HepG2 (cell line): ENCODE data around the gene GLIS2. TPM values are rescaled to one million over a fixed set of nuclear protein-coding genes. Genes with fewer than 3 reads are reported as not detected.
A peak's percentile ranks its signal among the peaks of the same experiment; 100 is the strongest.

Experiments used
- BCL6 ChIP-seq: IDR thresholded peaks from 2 replicates; pipeline ENCODE4 v1.6.1; 2016; ENCODE audit warnings: missing genetic modification reagents, missing compliant biosample characterization
- HOXA9 ChIP-seq: sonication (generic); formaldehyde crosslinking; IDR thresholded peaks from 2 replicates; pipeline ENCODE4 v1.8.1; 2022; ENCODE audit warnings: missing genetic modification reagents, mild to moderate bottlenecking, moderate library complexity, borderline replicate concordance
- KLF12 ChIP-seq: sonication (generic); formaldehyde crosslinking; IDR thresholded peaks from 2 replicates; pipeline ENCODE4 v1.4.0; 2020; ENCODE audit warnings: missing genetic modification reagents, borderline replicate concordance
- NFIB ChIP-seq: sonication (generic); formaldehyde crosslinking; IDR thresholded peaks from 2 replicates; pipeline ENCODE4 v1.9.0; 2021; ENCODE audit warnings: missing genetic modification reagents, mild to moderate bottlenecking, borderline replicate concordance
- NR2C2 ChIP-seq: sonication (generic); formaldehyde crosslinking; IDR thresholded peaks from 2 replicates; pipeline ENCODE4 v1.4.0; 2020; ENCODE audit warnings: missing genetic modification reagents, mild to moderate bottlenecking, moderate library complexity, borderline replicate concordance
- RCOR2 ChIP-seq: IDR thresholded peaks from 2 replicates; pipeline ENCODE4 v1.6.1; 2016; ENCODE audit warnings: missing biosample characterization, missing genetic modification reagents
- SKI ChIP-seq: fragments of 450-650 bp; IDR thresholded peaks from one replicate; pipeline ENCODE4 v1.6.1; 2018; ENCODE audit warnings: mild to moderate bottlenecking; ENCODE audit not compliant: partially characterized antibody
- SSRP1 ChIP-seq: IDR thresholded peaks from 2 replicates; pipeline ENCODE4 v1.6.1; 2016; ENCODE audit warnings: control low read depth
- TSC22D2 ChIP-seq: sonication (generic); formaldehyde crosslinking; IDR thresholded peaks from 2 replicates; pipeline ENCODE4 v1.5.1; 2020; ENCODE audit warnings: missing genetic modification reagents, mild to moderate bottlenecking, borderline replicate concordance
- ZFP36L1 ChIP-seq: sonication (generic); formaldehyde crosslinking; IDR thresholded peaks from 2 replicates; pipeline ENCODE4 v1.8.0; 2022; ENCODE audit warnings: mild to moderate bottlenecking, missing genetic modification reagents, moderate library complexity
- ZNF160 ChIP-seq: sonication (generic); formaldehyde crosslinking; IDR thresholded peaks from 2 replicates; pipeline ENCODE4 v1.8.0; 2022; ENCODE audit warnings: mild to moderate bottlenecking, inconsistent platforms, missing genetic modification reagents
- ZNF207 ChIP-seq: fragments of 450-650 bp; IDR thresholded peaks from 2 replicates; pipeline ENCODE4 v1.6.1; 2016; ENCODE audit warnings: antibody characterized with exemption, borderline replicate concordance
- ZNF235 ChIP-seq: sonication (generic); formaldehyde crosslinking; IDR thresholded peaks from 2 replicates; pipeline ENCODE4 v1.8.1; 2023; ENCODE audit warnings: mild to moderate bottlenecking, missing genetic modification reagents, borderline replicate concordance
- ZNF24 ChIP-seq: fragments of 450-650 bp; IDR thresholded peaks from 2 replicates; pipeline ENCODE4 v1.6.1; 2017; ENCODE audit warnings: antibody characterized with exemption, mild to moderate bottlenecking
- ZNF367 ChIP-seq: sonication (generic); formaldehyde crosslinking; IDR thresholded peaks from 2 replicates; pipeline ENCODE4 v1.4.0; 2020; ENCODE audit warnings: missing genetic modification reagents, borderline replicate concordance
- ZNF510 ChIP-seq: sonication (generic); formaldehyde crosslinking; IDR thresholded peaks from 2 replicates; pipeline ENCODE4 v1.4.0; 2020; ENCODE audit warnings: low read depth, mild to moderate bottlenecking, missing genetic modification reagents
- ZNF556 ChIP-seq: sonication (generic); formaldehyde crosslinking; IDR thresholded peaks from 2 replicates; pipeline ENCODE4 v1.4.0; 2020; ENCODE audit warnings: mild to moderate bottlenecking, missing genetic modification reagents, borderline replicate concordance
- ZNF724P ChIP-seq: sonication (generic); formaldehyde crosslinking; IDR thresholded peaks from 2 replicates; pipeline ENCODE4 v1.8.0; 2022; ENCODE audit warnings: missing genetic modification reagents, borderline replicate concordance
- ZSCAN29 ChIP-seq: sonication (generic); formaldehyde crosslinking; conservative IDR thresholded peaks from 2 replicates; pipeline ENCODE4 v1.4.0; 2020; ENCODE audit warnings: mild to moderate bottlenecking, missing genetic modification reagents
- polyA plus RNA-seq, 8 experiments: library from polyadenylated mRNA; depleted of rRNA in 3 of 8; stranded (reverse) in 7 of 8; unstranded in 1 of 8; fragments of >200 nt; fragmentation: Illumina TruSeq in 4 of 8; extraction: Trizol in 4 of 8; gene quantifications; 2 replicates each; pipeline versions ENCODE4 v1.2.1 to v1.2.3, GENCODE V29; 2011 to 2016; ENCODE audit warnings: low read depth in 4 of 8, missing spikeins in 1 of 8, mixed read lengths in 1 of 8; ENCODE audit not compliant: insufficient read depth in 1 of 8
- total RNA-seq, 5 experiments: library from RNA; depleted of rRNA; stranded (reverse); fragments of >200 nt; fragmentation: Illumina TruSeq; extraction: Trizol; gene quantifications; 2 replicates each; pipeline ENCODE4 v1.2.3, GENCODE V29; 2016; ENCODE audit warnings: low read depth in 1 of 5
- TF ChIP-seq, protein P1 (sequence below): sonication (generic); formaldehyde crosslinking; IDR thresholded peaks from 2 replicates; pipeline ENCODE4 v1.5.1; 2020; ENCODE audit warnings: missing genetic modification reagents, mild to moderate bottlenecking, borderline replicate concordance
- TF ChIP-seq, protein P2 (sequence below): IDR thresholded peaks from 2 replicates; pipeline ENCODE4 v1.6.1; 2016; ENCODE audit warnings: control low read depth
- TF ChIP-seq, protein P3 (sequence below): sonication (generic); formaldehyde crosslinking; IDR thresholded peaks from 2 replicates; pipeline ENCODE4 v1.9.0; 2022; ENCODE audit warnings: low read depth, missing genetic modification reagents

GLIS2 gene
- total and polyA plus RNA-seq, 2 of the 13 experiments (the other 11 are each of a cell fraction or from before 2014, with no cell fraction given) = 0.28 to 0.29 TPM

DNA sequence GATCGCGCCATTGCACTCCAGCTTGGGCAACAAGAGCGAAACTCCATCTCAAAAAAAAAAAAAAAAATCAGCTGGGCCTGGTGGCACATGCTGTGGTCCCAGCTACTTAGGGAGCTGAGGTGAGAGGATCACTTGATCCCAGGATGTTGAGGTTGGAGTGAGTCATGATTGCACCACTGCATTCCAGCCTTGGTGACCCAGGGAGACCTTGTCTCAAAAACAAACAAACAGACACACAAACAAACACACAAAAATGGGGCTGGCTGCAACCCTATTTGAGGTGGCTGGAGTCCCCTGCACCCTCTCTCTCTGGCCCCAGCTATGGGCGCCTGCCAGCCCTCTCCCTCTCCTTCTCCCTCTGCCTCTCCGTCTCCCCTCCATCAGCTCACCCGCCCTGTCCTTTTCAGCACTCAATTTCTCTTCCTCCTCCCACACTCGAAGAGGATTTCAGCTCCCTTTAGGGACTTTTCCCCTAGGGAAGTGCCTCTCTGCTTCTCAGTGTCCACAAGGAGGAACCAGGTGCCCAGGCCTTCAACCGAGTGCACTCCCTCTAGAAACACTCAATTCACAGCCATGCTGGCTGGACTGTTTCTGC, 25.5 kb upstream of the GLIS2 start (continued):
- no peak for TF ChIP-seq ZNF160 (CRISPR knock-in tag)
- no peak for TF ChIP-seq RCOR2 (CRISPR knock-in tag)
- no peak for TF ChIP-seq ZNF724P
- TF ChIP-seq ZFP36L1 = no peak; the same call in 1 of the 2 replicates
- TF ChIP-seq ZNF207 = no peak
- no peak for TF ChIP-seq TSC22D2 (CRISPR knock-in tag)
- peak; percentile 28; the same call in 1 of the 2 replicates for TF ChIP-seq NR2C2 (CRISPR knock-in tag)
- TF ChIP-seq, protein P1, sequence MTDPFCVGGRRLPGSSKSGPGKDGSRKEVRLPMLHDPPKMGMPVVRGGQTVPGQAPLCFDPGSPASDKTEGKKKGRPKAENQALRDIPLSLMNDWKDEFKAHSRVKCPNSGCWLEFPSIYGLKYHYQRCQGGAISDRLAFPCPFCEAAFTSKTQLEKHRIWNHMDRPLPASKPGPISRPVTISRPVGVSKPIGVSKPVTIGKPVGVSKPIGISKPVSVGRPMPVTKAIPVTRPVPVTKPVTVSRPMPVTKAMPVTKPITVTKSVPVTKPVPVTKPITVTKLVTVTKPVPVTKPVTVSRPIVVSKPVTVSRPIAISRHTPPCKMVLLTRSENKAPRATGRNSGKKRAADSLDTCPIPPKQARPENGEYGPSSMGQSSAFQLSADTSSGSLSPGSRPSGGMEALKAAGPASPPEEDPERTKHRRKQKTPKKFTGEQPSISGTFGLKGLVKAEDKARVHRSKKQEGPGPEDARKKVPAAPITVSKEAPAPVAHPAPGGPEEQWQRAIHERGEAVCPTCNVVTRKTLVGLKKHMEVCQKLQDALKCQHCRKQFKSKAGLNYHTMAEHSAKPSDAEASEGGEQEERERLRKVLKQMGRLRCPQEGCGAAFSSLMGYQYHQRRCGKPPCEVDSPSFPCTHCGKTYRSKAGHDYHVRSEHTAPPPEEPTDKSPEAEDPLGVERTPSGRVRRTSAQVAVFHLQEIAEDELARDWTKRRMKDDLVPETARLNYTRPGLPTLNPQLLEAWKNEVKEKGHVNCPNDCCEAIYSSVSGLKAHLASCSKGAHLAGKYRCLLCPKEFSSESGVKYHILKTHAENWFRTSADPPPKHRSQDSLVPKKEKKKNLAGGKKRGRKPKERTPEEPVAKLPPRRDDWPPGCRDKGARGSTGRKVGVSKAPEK (CRISPR knock-in tag) = no peak
- TF ChIP-seq BCL6 (CRISPR knock-in tag) = no peak
- no peak for TF ChIP-seq ZNF367 (CRISPR knock-in tag)
- TF ChIP-seq ZNF24 = no peak
- TF ChIP-seq SSRP1 (CRISPR knock-in tag) = 0 out of 2 replicates have a peak, but pooled peaks have one; percentile 34
- no peak for TF ChIP-seq KLF12 (CRISPR knock-in tag)
- TF ChIP-seq ZNF235 = no peak
- TF ChIP-seq HOXA9 (CRISPR knock-in tag) = no peak
- TF ChIP-seq SKI = peak; percentile 41
- TF ChIP-seq, protein P2, sequence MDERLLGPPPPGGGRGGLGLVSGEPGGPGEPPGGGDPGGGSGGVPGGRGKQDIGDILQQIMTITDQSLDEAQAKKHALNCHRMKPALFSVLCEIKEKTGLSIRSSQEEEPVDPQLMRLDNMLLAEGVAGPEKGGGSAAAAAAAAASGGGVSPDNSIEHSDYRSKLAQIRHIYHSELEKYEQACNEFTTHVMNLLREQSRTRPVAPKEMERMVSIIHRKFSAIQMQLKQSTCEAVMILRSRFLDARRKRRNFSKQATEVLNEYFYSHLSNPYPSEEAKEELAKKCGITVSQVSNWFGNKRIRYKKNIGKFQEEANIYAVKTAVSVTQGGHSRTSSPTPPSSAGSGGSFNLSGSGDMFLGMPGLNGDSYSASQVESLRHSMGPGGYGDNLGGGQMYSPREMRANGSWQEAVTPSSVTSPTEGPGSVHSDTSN = no peak
- TF ChIP-seq ZNF510 (CRISPR knock-in tag) = no peak
- TF ChIP-seq ZSCAN29 (CRISPR knock-in tag) = no peak
- TF ChIP-seq, protein P3, sequence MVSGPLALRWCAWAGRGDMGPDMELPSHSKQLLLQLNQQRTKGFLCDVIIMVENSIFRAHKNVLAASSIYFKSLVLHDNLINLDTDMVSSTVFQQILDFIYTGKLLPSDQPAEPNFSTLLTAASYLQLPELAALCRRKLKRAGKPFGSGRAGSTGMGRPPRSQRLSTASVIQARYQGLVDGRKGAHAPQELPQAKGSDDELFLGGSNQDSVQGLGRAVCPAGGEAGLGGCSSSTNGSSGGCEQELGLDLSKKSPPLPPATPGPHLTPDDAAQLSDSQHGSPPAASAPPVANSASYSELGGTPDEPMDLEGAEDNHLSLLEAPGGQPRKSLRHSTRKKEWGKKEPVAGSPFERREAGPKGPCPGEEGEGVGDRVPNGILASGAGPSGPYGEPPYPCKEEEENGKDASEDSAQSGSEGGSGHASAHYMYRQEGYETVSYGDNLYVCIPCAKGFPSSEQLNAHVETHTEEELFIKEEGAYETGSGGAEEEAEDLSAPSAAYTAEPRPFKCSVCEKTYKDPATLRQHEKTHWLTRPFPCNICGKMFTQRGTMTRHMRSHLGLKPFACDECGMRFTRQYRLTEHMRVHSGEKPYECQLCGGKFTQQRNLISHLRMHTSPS = no peak
- no peak for TF ChIP-seq ZNF556 (CRISPR knock-in tag)
- TF ChIP-seq NFIB (CRISPR knock-in tag) = no peak
